Ovary (tissue), 9 donors: ENCODE data around the gene ETNPPL. TPM values are rescaled to one million over a fixed set of nuclear protein-coding genes. Genes with fewer than 3 reads are reported as not detected.

Source experiments
- DNase-seq, 5 donors: peaks; one replicate each; pipeline ENCODE4 v3.0.0-alpha.2; 2019 to 2020
- H3K27ac ChIP-seq, 2 donors: fragments of 200-600 bp; one replicate each; pipeline versions ENCODE4 v1.5.1 to v1.8.0; 2019 to 2022
- H3K27me3 ChIP-seq: fragments of 200-600 bp; one replicate; pipeline ENCODE4 v1.8.0; 2022
- H3K36me3 ChIP-seq: fragments of 200-600 bp; sonication (generic); one replicate; pipeline ENCODE4 v1.5.1; 2019
- H3K4me1 ChIP-seq: one replicate; pipeline ENCODE4 v1.8.1; 2013; ENCODE audit warnings: mild to moderate bottlenecking, moderate library complexity; ENCODE audit not compliant: insufficient read depth
- H3K4me3 ChIP-seq: fragments of 200-600 bp; sonication (generic); one replicate; pipeline ENCODE4 v1.5.1; 2017
- H3K9me3 ChIP-seq, 2 donors: fragments of 200-600 bp in 1 of 2; sonication (generic) in 1 of 2; one replicate each; pipeline versions ENCODE4 v1.5.1 to v1.8.1; 2013 to 2019; ENCODE audit warnings: mild to moderate bottlenecking in 1 of 2, moderate library complexity in 1 of 2
- CTCF ChIP-seq, 3 donors: fragments of 450-650 bp in 2 of 3; fragments of 200-600 bp in 1 of 3; IDR thresholded peaks; one replicate each; pipeline versions ENCODE4 v1.5.1 to v1.8.0; 2016 to 2022; ENCODE audit warnings: antibody characterized with exemption in 3 of 3, mild to moderate bottlenecking in 1 of 3
- EP300 ChIP-seq: sonication (generic); formaldehyde crosslinking; IDR thresholded peaks from one replicate; pipeline ENCODE4 v1.6.1; 2017; ENCODE audit warnings: antibody characterized with exemption
- POLR2A ChIP-seq: fragments of 450-650 bp; IDR thresholded peaks from one replicate; pipeline ENCODE4 v1.6.1; 2017; ENCODE audit warnings: antibody characterized with exemption, mild to moderate bottlenecking, moderate library complexity
- WGBS, 3 donors: extraction: QIAGEN DNeasy Blood & Tissue Kit in 1 of 3; methylation state at CpG; one replicate each; pipeline versions ENCODE4 v1.1.5 to v1.1.7; 2013 to 2017; 5-methylcytosine and 5-hydroxymethylcytosine counted together
- intact Hi-C, 4 donors: fragments of 100-400 bp; cut with DNase I; formaldehyde crosslinking; loops; one replicate each; pipeline versions ENCODE4 v1.11.0 to v1.15.1; 2022 to 2023
- polyA plus RNA-seq, 2 donors: library from polyadenylated mRNA; stranded (reverse); fragments of 200-250 nt in 1 of 2; fragments of 350-450 nt in 1 of 2; fragmentation: Illumina TruSeq in 1 of 2; extraction: RNeasy Lipid Tissue Mini Kit (QIAGEN cat#74804) in 1 of 2; gene quantifications; one replicate each; pipeline ENCODE4 v1.2.3, GENCODE V29; 2013 to 2014
- total RNA-seq, 7 donors: library from RNA; depleted of rRNA in 2 of 7; stranded (reverse); fragments of >200 nt in 2 of 7; fragmentation: NEBNext Ultra II Directional in 3 of 7; extraction: Animal tissue kit (Norgen Biotek cat#: 25700) in 3 of 7; gene quantifications; one replicate each; pipeline versions ENCODE4 v1.1.0 to v1.2.4, GENCODE V29; 2016 to 2023
- donor health status: DM: no; HTN: no; CAD: no; lungs with moderate emphysema.
- donor health status: DM: no; HTN: no; CAD: no.
- donor health status: Bipolar disorder and iron deficiency.
- donor health status: DM: yes; HTN: yes; CAD: no.
- donor health status: DM: no; HTN: no; CAD: no.
- donor health status: DM: yes; HTN: yes; CAD: no.

Gene ETNPPL
- total and polyA plus RNA-seq, 9 donors: 0.05 to 2.3 (median 0.31) TPM; not detected in 3

DNA sequence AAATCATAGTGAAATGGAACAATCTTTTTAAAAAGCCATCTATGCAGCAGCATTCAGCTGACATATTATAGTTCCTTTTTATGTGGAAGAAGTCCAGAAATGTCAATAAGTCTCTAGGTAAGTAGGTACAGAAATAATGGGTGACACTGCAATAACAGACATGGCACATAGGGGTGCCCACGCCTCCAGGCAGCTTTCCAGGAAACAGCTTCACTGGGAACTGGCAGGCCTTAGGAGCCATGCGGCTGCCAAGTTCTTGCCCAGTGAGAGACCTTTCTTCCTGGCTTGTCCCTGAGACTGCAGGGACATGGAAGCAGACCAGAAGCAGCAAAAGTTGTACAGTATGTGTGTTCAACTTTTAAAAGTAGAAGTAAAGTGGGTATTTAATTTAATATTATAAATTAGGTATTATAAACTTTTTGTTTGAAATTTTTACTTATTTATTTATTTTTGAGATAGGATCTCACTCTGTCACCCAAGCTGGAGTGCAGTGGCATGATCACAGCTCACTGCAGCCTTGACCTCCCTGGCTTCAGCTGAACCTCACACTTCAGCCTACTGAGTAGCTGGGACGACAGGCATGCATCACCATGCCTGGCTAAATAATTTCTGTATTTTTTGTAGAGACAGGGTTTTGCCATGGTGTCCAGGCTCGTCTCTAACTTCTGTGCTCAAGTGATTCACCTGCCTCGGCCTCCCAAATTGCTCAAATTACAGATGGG, 12.1 kb upstream of the ETNPPL start:
- Histone ChIP-seq H3K36me3 (no peaks in the 10 kb centered on the region), H3K27me3 (no peaks in the 10 kb centered on the region), H3K27ac (no peak overlapping the region), H3K9me3 (no peaks in the 10 kb centered on the region), H3K4me3 (no peak overlapping the region), H3K4me1 (no peaks in the 10 kb centered on the region)
- 75 to 77% (median 76%) methylated on average over 5 of the region's 5 CpGs for WGBS, 3 donors
- intact Hi-C loops: no loop called here
- TF ChIP-seq CTCF (IDR thresholded peaks at IDR 0.05) (no peak), EP300 (no peak)
- no peak for DNase-seq

DNA sequence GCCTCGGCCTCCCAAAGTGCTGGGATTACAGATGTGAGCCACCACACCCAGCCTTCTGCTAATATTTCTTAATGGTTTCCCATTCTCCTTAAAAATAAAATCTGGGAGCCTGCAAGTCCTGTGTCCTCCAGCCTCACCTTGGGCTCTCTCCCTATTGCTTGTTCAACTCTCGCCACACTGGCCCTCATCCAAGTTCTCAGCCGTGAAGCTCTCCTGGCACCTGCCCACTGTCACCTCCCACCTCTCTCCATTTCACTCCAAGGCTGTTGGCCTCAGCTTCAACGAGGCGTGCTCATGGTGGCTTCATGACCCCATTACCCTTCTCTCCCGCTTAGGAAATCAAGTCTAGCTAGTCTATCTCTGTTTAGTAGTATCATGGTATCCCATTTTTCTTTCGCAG, 9.5 kb upstream of the ETNPPL start:
- H3K9me3 ChIP-seq: no peaks in the 10 kb centered on the region
- no peak overlapping the region for H3K27ac ChIP-seq
- intact Hi-C loops: no loop called here
- no peaks in the 10 kb centered on the region for H3K27me3 ChIP-seq
- TF ChIP-seq EP300 (no peak), CTCF (IDR thresholded peaks at IDR 0.05) (no peak), POLR2A (no peak)
- no peaks in the 10 kb centered on the region for H3K36me3 ChIP-seq
- DNase-seq: no peak
- 67 to 79% (median 77%) methylated on average over 7 of the region's 7 CpGs for WGBS, 3 donors
- no peak overlapping the region for H3K4me3 ChIP-seq
- H3K4me1 ChIP-seq: no peaks in the 10 kb centered on the region

- Histone ChIP-seq H3K4me3 (no peak overlapping the region), H3K36me3 (no peaks in the 10 kb centered on the region), H3K27ac (no peak overlapping the region), H3K4me1 (no peaks in the 10 kb centered on the region), H3K27me3 (no peaks in the 10 kb centered on the region), H3K9me3 (no peaks in the 10 kb centered on the region)
- WGBS, 3 donors: 78 to 83% (median 82%) methylated on average over 3 of the region's 3 CpGs
- intact Hi-C loops: no loop called here
- TF ChIP-seq POLR2A: no peak
- TF ChIP-seq CTCF (IDR thresholded peaks at IDR 0.05): no peak
- TF ChIP-seq EP300: no peak
- no peak for DNase-seq
Measured at GRCh38 chr4:108766058-108766457, 3.2 kb upstream of the ETNPPL start.

DNA sequence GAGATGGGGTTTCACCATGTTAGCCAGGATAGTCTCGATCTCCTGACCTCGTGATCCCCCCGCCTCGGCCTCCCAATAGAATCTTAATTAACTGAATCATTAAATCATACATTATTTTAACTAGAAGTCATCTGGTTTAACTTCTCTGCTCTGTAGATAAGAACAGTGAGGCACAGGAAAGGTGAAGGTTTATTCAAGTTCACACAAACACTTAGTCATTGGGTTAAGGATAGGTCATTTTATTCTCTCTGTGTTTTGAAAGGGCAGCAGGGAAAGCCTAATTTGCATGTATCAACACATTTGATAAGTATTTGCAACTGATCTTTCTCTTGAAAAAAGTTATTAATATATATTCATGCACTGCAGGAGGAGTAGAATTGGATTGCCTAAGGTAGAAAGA, 1.1 kb upstream of the ETNPPL start:
- H3K9me3 ChIP-seq: no peaks in the 10 kb centered on the region
- WGBS, 3 donors: 81 to 86% (median 81%) methylated on average over 4 of the region's 4 CpGs
- no peaks in the 10 kb centered on the region for H3K4me1 ChIP-seq
- DNase-seq: no peak
- intact Hi-C loops: no loop called here
- no peaks in the 10 kb centered on the region for H3K36me3 ChIP-seq
- no peak overlapping the region for H3K4me3 ChIP-seq
- TF ChIP-seq CTCF (IDR thresholded peaks at IDR 0.05): no peak
- no peak for TF ChIP-seq EP300
- TF ChIP-seq POLR2A: no peak
- H3K27ac ChIP-seq: no peak overlapping the region
- no peaks in the 10 kb centered on the region for H3K27me3 ChIP-seq
